HG03095 (cell line): Measurements from ENCODE around the gene KIAA0408.
A peak's percentile ranks its signal among the peaks of the same experiment; 100 is the strongest.

Experiments
- ATAC-seq: cut with Tn5 transposase; IDR thresholded peaks from one replicate; pipeline ENCODE4 v1.9.1; 2021; ENCODE audit warnings: moderate library complexity; ENCODE audit not compliant: unreplicated experiment

The KIAA0408 gene

GRCh38 chr6:127459231-127459641, at the start of gene KIAA0408:
TSS of gene KIAA0408 (minus strand) at chr6:127459389. CDS start at chr6:127453981, 5,408 bp downstream.
- ATAC-seq = no peak

- ATAC-seq = no peak
These were observed 47.7 kb upstream of the KIAA0408 start for GRCh38 chr6:127506894-127507293.

- ATAC-seq = no peak
These were observed 43.8 kb upstream of the KIAA0408 start for GRCh38 chr6:127503022-127503421.

GRCh38 chr6:127497410-127497809, 38.2 kb upstream of the KIAA0408 start:
- ATAC-seq = no peak

- no peak for ATAC-seq
These were observed 37.3 kb upstream of the KIAA0408 start for GRCh38 chr6:127496471-127496870.

- ATAC-seq = no peak
These were observed 35.1 kb upstream of the KIAA0408 start for GRCh38 chr6:127494240-127494767.

GRCh38 chr6:127489248-127489647, 30.1 kb upstream of the KIAA0408 start:
- no peak for ATAC-seq

GRCh38 chr6:127486934-127487333, 27.7 kb upstream of the KIAA0408 start:
- no peak for ATAC-seq

GRCh38 chr6:127484212-127484863, 25.1 kb upstream of the KIAA0408 start:
- ATAC-seq = peak; percentile 100

GRCh38 chr6:127483399-127484055, 24.3 kb upstream of the KIAA0408 start:
- ATAC-seq = peak; percentile 8

- no peak for ATAC-seq
These were observed 23.1 kb upstream of the KIAA0408 start for GRCh38 chr6:127482325-127482724.

GRCh38 chr6:127481628-127482027, 22.4 kb upstream of the KIAA0408 start:
- no peak for ATAC-seq

GRCh38 chr6:127481111-127481510, 21.9 kb upstream of the KIAA0408 start:
- ATAC-seq = no peak

- no peak for ATAC-seq
These were observed 18.5 kb upstream of the KIAA0408 start for GRCh38 chr6:127477658-127478057.

- no peak for ATAC-seq
These were observed 16.6 kb upstream of the KIAA0408 start for GRCh38 chr6:127475823-127476176.

- ATAC-seq = no peak
These were observed 16.1 kb upstream of the KIAA0408 start for GRCh38 chr6:127475135-127475822.

GRCh38 chr6:127471379-127472255, 12.4 kb upstream of the KIAA0408 start:
- no peak for ATAC-seq

- ATAC-seq = no peak
These were observed 9.7 kb upstream of the KIAA0408 start for GRCh38 chr6:127468936-127469335.

- ATAC-seq = no peak
These were observed 7.2 kb upstream of the KIAA0408 start for GRCh38 chr6:127466416-127466815.

GRCh38 chr6:127464881-127465459, 5.8 kb upstream of the KIAA0408 start:
- peak; percentile 92 for ATAC-seq
